HG03565 (cell line): ENCODE data around the gene PAPLN.
"Not testable (repeated sequence)": the region's sequence is repeated elsewhere in the genome, so short reads cannot be mapped to it uniquely, and the experiment has no call there.

Experiments
- ATAC-seq: cut with Tn5 transposase; IDR thresholded peaks from one replicate; pipeline ENCODE4 v1.9.1; 2021; ENCODE audit warnings: mild to moderate bottlenecking, moderate library complexity; ENCODE audit not compliant: unreplicated experiment

The PAPLN gene

GRCh38 chr14:73287071-73287470 lies 49.8 kb downstream of the PAPLN start:
- no peak for ATAC-seq

GRCh38 chr14:73289308-73289707 lies 52.0 kb downstream of the PAPLN start:
- no peak for ATAC-seq

- no peak for ATAC-seq
Observed at GRCh38 chr14:73289729-73290128, 52.4 kb downstream of the PAPLN start.

- ATAC-seq = peak; percentile 82
Observed at GRCh38 chr14:73290279-73290678, 53.0 kb downstream of the PAPLN start.

GRCh38 chr14:73293782-73294781 lies 56.8 kb downstream of the PAPLN start:
- no peak for ATAC-seq

- no peak for ATAC-seq
Observed at GRCh38 chr14:73295198-73295796, 58.0 kb downstream of the PAPLN start.

- ATAC-seq = no peak
Observed at GRCh38 chr14:73305499-73305898, 68.2 kb downstream of the PAPLN start.

GRCh38 chr14:73307261-73307660 lies 70.0 kb downstream of the PAPLN start:
- ATAC-seq = no peak

- not testable (repeated sequence) for ATAC-seq
Observed at GRCh38 chr14:73309207-73309606, 71.9 kb downstream of the PAPLN start.

GRCh38 chr14:73311708-73312030 lies 74.4 kb downstream of the PAPLN start:
- ATAC-seq = no peak

- no peak for ATAC-seq
Observed at GRCh38 chr14:73312687-73313086, 75.4 kb downstream of the PAPLN start.

GRCh38 chr14:73313151-73313550 lies 75.8 kb downstream of the PAPLN start:
- ATAC-seq = no peak

- ATAC-seq = no peak
Observed at GRCh38 chr14:73323896-73324399, 86.6 kb downstream of the PAPLN start.
